ENCODE data around the gene NUP43.
"Not testable (repeated sequence)": the region's sequence is repeated elsewhere in the genome, so short reads cannot be mapped to it uniquely, and the experiment has no call there.

The NUP43 gene

GRCh38 chr6:149749082-149749593 is 2.8 kb upstream of the NUP43 start:
- DNase-seq: not testable (repeated sequence)

- not testable (repeated sequence) for DNase-seq
These were observed 1.1 kb downstream of the NUP43 start for GRCh38 chr6:149745252-149745651.

GRCh38 chr6:149734915-149735314 is 11.4 kb downstream of the NUP43 start:
- DNase-seq: no peak

- DNase-seq: no peak
These were observed 13.1 kb downstream of the NUP43 start for GRCh38 chr6:149733089-149733720.

- DNase-seq: peak; percentile 44 to 69 (median 60)
These were observed 16.5 kb downstream of the NUP43 start for GRCh38 chr6:149729824-149730223.

GRCh38 chr6:149728499-149729234 is 17.7 kb downstream of the NUP43 start:
- DNase-seq: peak in 2 of 4 experiments; percentile 18 to 33

GRCh38 chr6:149727793-149728498 is 18.4 kb downstream of the NUP43 start:
- peak; percentile 33 to 82 (median 53) for DNase-seq

GRCh38 chr6:149725785-149726184 is 20.5 kb downstream of the NUP43 start:
- no peak for DNase-seq

- DNase-seq: peak; percentile 58 to 81 (median 78)
These were observed 22.4 kb downstream of the NUP43 start for GRCh38 chr6:149723771-149724417.

- DNase-seq: no peak
These were observed 23.1 kb downstream of the NUP43 start for GRCh38 chr6:149723262-149723661.

GRCh38 chr6:149719531-149719930 is 26.8 kb downstream of the NUP43 start:
- DNase-seq: no peak

GRCh38 chr6:149717588-149718458 is 28.5 kb downstream of the NUP43 start, which contains the start of gene LATS1:
LATS1 (minus strand) TSS chr6:149718101; CDS start chr6:149702126, 15,975 bp downstream.
- peak; percentile 85 to 94 (median 90) for DNase-seq

GRCh38 chr6:149717255-149717587 is 29.1 kb downstream of the NUP43 start:
- DNase-seq: no peak

- DNase-seq: peak in 3 of 4 experiments; percentile 9 to 40 (median 28)
These were observed 30.0 kb downstream of the NUP43 start for GRCh38 chr6:149716181-149716963.

GRCh38 chr6:149714442-149714841 is 31.9 kb downstream of the NUP43 start:
- DNase-seq: no peak

- no peak for DNase-seq
These were observed 34.6 kb downstream of the NUP43 start for GRCh38 chr6:149711711-149712110.

- DNase-seq: no peak
These were observed 44.6 kb downstream of the NUP43 start for GRCh38 chr6:149701714-149702113.

GRCh38 chr6:149699150-149699549 is 47.2 kb downstream of the NUP43 start:
- no peak for DNase-seq

GRCh38 chr6:149698175-149698574 is 48.2 kb downstream of the NUP43 start:
- no peak for DNase-seq

GRCh38 chr6:149696901-149697300 is 49.4 kb downstream of the NUP43 start:
- DNase-seq: no peak

GRCh38 chr6:149694921-149695320 is 51.4 kb downstream of the NUP43 start:
- no peak for DNase-seq

Data from suppressor macrophage (primary cell).